H1 (cell line): ENCODE data around the gene NUDT1. TPM values are rescaled to one million over a fixed set of nuclear protein-coding genes. Genes with fewer than 3 reads are reported as not detected.

Experiments used
- CTCF ChIA-PET: fragments of 300-600 bp; sonication (Branson Sonifier 250); formaldehyde crosslinking; loops from one replicate; lab custom pipeline; 2021; ENCODE audit not compliant: partially characterized antibody; lab: Charles Lee
- POLR2A ChIA-PET: fragments of 300-600 bp; sonication (Branson Sonifier 250); formaldehyde crosslinking; loops from one replicate; lab custom pipeline; 2021; ENCODE audit warnings: inconsistent platforms; ENCODE audit not compliant: partially characterized antibody; lab: Charles Lee
- DNase-seq, 2 experiments: peaks; one replicate each; pipeline versions ENCODE4 v3.0.0 to v3.0.0-alpha.2; 2010 to 2022; ENCODE audit warnings: low spot score in 2 of 2, low read depth in 1 of 2, mixed read lengths in 1 of 2
- FAIRE-seq: peaks from 2 replicates; lab custom pipeline; 2011; peaks lifted over from hg19 to GRCh38; lab: Jason Lieb, UNC
- H2AFZ ChIP-seq: 2 replicates; pipeline ENCODE4 v1.8.1; 2012; ENCODE audit warnings: low read length, inconsistent platforms
- H2AK5ac ChIP-seq: 2 replicates; pipeline ENCODE4 v1.6.1; 2013; ENCODE audit warnings: low read depth, low read length
- H2BK120ac ChIP-seq: replicated peaks from 2 replicates; pipeline ENCODE3; 2013; ENCODE audit warnings: low read depth, low read length, inconsistent platforms
- H2BK12ac ChIP-seq: 2 replicates; pipeline ENCODE4 v1.6.1; 2013; ENCODE audit warnings: low read depth, low read length
- H2BK15ac ChIP-seq: 2 replicates; pipeline ENCODE4 v1.6.1; 2013; ENCODE audit warnings: low read length
- H2BK20ac ChIP-seq: 2 replicates; pipeline ENCODE4 v1.6.1; 2013; ENCODE audit warnings: low read length
- H2BK5ac ChIP-seq: 2 replicates; pipeline ENCODE4 v1.6.1; 2013; ENCODE audit warnings: low read depth, low read length
- H3K14ac ChIP-seq: 2 replicates; pipeline ENCODE4 v1.6.1; 2013; ENCODE audit warnings: inconsistent platforms; ENCODE audit not compliant: insufficient read length
- H3K18ac ChIP-seq: 2 replicates; pipeline ENCODE4 v1.6.1; 2013; ENCODE audit warnings: low read length; ENCODE audit errors: extremely low read depth
- H3K23ac ChIP-seq: 2 replicates; pipeline ENCODE4 v1.6.1; 2013; ENCODE audit warnings: inconsistent platforms; ENCODE audit not compliant: insufficient read length
- H3K23me2 ChIP-seq: 2 replicates; pipeline ENCODE4 v1.6.1; 2013; ENCODE audit warnings: low read depth, low read length
- H3K27ac ChIP-seq: 2 replicates; pipeline ENCODE4 v1.6.1; 2011; ENCODE audit warnings: low read depth, low read length, inconsistent platforms
- H3K27me3 ChIP-seq, 4 experiments: replicated peaks in 1 of 4; 1 replicate in 1 of 4; 2 replicates in 3 of 4; pipeline versions ENCODE4 v1.6.1 to v1.8.1; 2011 to 2013; ENCODE audit warnings: low read length in 3 of 4, mild to moderate bottlenecking in 3 of 4, inconsistent platforms in 2 of 4, mixed read lengths in 2 of 4, moderate library complexity in 1 of 4; ENCODE audit not compliant: control insufficient read depth in 3 of 4, insufficient read depth in 3 of 4; ENCODE audit errors: extremely low read depth in 1 of 4
- H3K36me3 ChIP-seq, 4 experiments: 2 replicates each; pipeline versions ENCODE4 v1.6.1 to v1.8.1; 2011 to 2013; ENCODE audit warnings: mild to moderate bottlenecking in 4 of 4, low read length in 3 of 4, moderate library complexity in 2 of 4, control low read depth in 1 of 4, inconsistent platforms in 1 of 4; ENCODE audit not compliant: insufficient read depth in 4 of 4, control insufficient read depth in 2 of 4
- H3K4ac ChIP-seq: replicated peaks from 2 replicates; pipeline ENCODE3; 2013; ENCODE audit warnings: low read length, low read depth, mixed read lengths, inconsistent platforms; ENCODE audit not compliant: insufficient read length
- H3K4me1 ChIP-seq, 4 experiments: replicated peaks in 1 of 4; 1 replicate in 1 of 4; 2 replicates in 3 of 4; pipeline versions ENCODE4 v1.6.1 to v1.8.1; 2011 to 2013; ENCODE audit warnings: low read length in 3 of 4, inconsistent platforms in 2 of 4, mixed read lengths in 1 of 4; ENCODE audit not compliant: insufficient read depth in 4 of 4, control insufficient read depth in 3 of 4
- H3K4me2 ChIP-seq, 2 experiments: 2 replicates each; pipeline versions ENCODE4 v1.6.1 to v1.8.1; 2011 to 2013; ENCODE audit warnings: low read depth in 2 of 2, low read length in 2 of 2, control low read depth in 1 of 2, inconsistent platforms in 1 of 2, mild to moderate bottlenecking in 1 of 2; ENCODE audit not compliant: insufficient read depth in 1 of 2
- H3K4me3 ChIP-seq, 4 experiments: fragments of 200-600, 300-600 bp in 1 of 4; sonication (generic), shearing (Covaris generic), sonication (Bioruptor Twin) in 1 of 4; 2 replicates each; pipeline versions ENCODE4 v1.5.1 to v1.8.1; 2011 to 2016; ENCODE audit warnings: low read length in 4 of 4, low read depth in 3 of 4, control low read depth in 2 of 4, inconsistent platforms in 2 of 4, mild to moderate bottlenecking in 2 of 4, mixed read lengths in 1 of 4, moderate library complexity in 1 of 4; ENCODE audit not compliant: insufficient read depth in 2 of 4; ENCODE audit errors: extremely low read depth in 1 of 4
- H3K56ac ChIP-seq: replicated peaks from 2 replicates; pipeline ENCODE3; 2013; ENCODE audit warnings: low read depth, mild to moderate bottlenecking, mixed read lengths, low read length, inconsistent platforms; ENCODE audit not compliant: insufficient read length
- H3K79me1 ChIP-seq: 2 replicates; pipeline ENCODE4 v1.6.1; 2013; ENCODE audit warnings: low read depth, low read length, control low read depth
- H3K79me2 ChIP-seq, 2 experiments: 2 replicates each; pipeline versions ENCODE4 v1.6.1 to v1.8.1; 2012 to 2013; ENCODE audit warnings: low read length in 2 of 2, mild to moderate bottlenecking in 2 of 2, inconsistent platforms in 1 of 2; ENCODE audit not compliant: insufficient read depth in 2 of 2, control insufficient read depth in 1 of 2
- H3K9ac ChIP-seq, 4 experiments: replicated peaks in 1 of 4; 1 replicate in 1 of 4; 2 replicates in 3 of 4; pipeline versions ENCODE4 v1.6.1 to v1.8.1; 2011 to 2013; ENCODE audit warnings: low read depth in 3 of 4, low read length in 3 of 4, control low read depth in 2 of 4, mild to moderate bottlenecking in 2 of 4, moderate library complexity in 2 of 4, inconsistent platforms in 1 of 4; ENCODE audit errors: extremely low read depth in 1 of 4
- H3K9me3 ChIP-seq, 2 experiments: 2 replicates each; pipeline versions ENCODE4 v1.6.1 to v1.8.1; 2012 to 2013; ENCODE audit warnings: mild to moderate bottlenecking in 2 of 2, moderate library complexity in 2 of 2, control low read depth in 1 of 2, inconsistent platforms in 1 of 2, low read depth in 1 of 2, low read length in 1 of 2, mixed read lengths in 1 of 2; ENCODE audit not compliant: insufficient read depth in 2 of 2
- H4K20me1 ChIP-seq, 2 experiments: replicated peaks in 1 of 2; 2 replicates each; pipeline versions ENCODE3 to v1.8.1; 2011 to 2013; ENCODE audit warnings: inconsistent platforms in 2 of 2, low read length in 2 of 2, mild to moderate bottlenecking in 1 of 2; ENCODE audit not compliant: insufficient read depth in 2 of 2, control insufficient read depth in 1 of 2
- H4K5ac ChIP-seq: 2 replicates; pipeline ENCODE4 v1.6.1; 2013; ENCODE audit warnings: low read length, low read depth, mixed read lengths, inconsistent platforms; ENCODE audit not compliant: insufficient read length
- H4K8ac ChIP-seq: 2 replicates; pipeline ENCODE4 v1.8.0; 2013; ENCODE audit warnings: mild to moderate bottlenecking, moderate library complexity, low read length, inconsistent platforms; ENCODE audit not compliant: insufficient read depth; ENCODE audit errors: extremely low read depth
- H4K91ac ChIP-seq: replicated peaks from 2 replicates; pipeline ENCODE3; 2013; ENCODE audit warnings: low read length, mixed read lengths, inconsistent platforms; ENCODE audit not compliant: insufficient read length
- ASH2L ChIP-seq: fragments of 200-600, 300-600 bp; sonication (generic); IDR thresholded peaks from one replicate; pipeline ENCODE4 v1.7.1; 2017; ENCODE audit warnings: low read length
- BACH1 ChIP-seq: IDR thresholded peaks from 2 replicates; pipeline ENCODE4 v1.6.1; 2012; ENCODE audit warnings: low read length, improper control_type of control experiment
- CEBPB ChIP-seq: IDR thresholded peaks from 2 replicates; pipeline ENCODE4 v1.6.1; 2012; ENCODE audit warnings: low read depth, low read length
- CTCF ChIP-seq, 3 experiments: IDR thresholded peaks; 1 replicate in 2 of 3; 2 replicates in 1 of 3; pipeline versions ENCODE4 v1.5.1 to v1.6.1; 2011; ENCODE audit warnings: low read length in 3 of 3, mild to moderate bottlenecking in 3 of 3, inconsistent platforms in 2 of 3, low read depth in 1 of 3, moderate library complexity in 1 of 3; ENCODE audit not compliant: insufficient read depth in 1 of 3; ENCODE audit errors: control extremely low read depth in 1 of 3
- FOSL1 ChIP-seq: IDR thresholded peaks from 2 replicates; pipeline ENCODE4 v1.6.1; 2011; ENCODE audit warnings: mild to moderate bottlenecking, low read depth, low read length, moderate library complexity; ENCODE audit not compliant: insufficient read depth
- HDAC6 ChIP-seq: IDR thresholded peaks from one replicate; pipeline ENCODE4 v1.7.1; 2012; ENCODE audit warnings: low read depth, mild to moderate bottlenecking, inconsistent platforms, low read length, moderate library complexity
- NRF1 ChIP-seq: IDR thresholded peaks from 2 replicates; pipeline ENCODE4 v1.6.1; 2011; ENCODE audit warnings: mild to moderate bottlenecking, low read depth, low read length, improper control_type of control experiment
- PHF8 ChIP-seq: fragments of 200-600 bp; sonication (generic); conservative IDR thresholded peaks from 2 replicates; pipeline ENCODE4 v1.7.1; 2012; ENCODE audit warnings: low read depth, mild to moderate bottlenecking, inconsistent platforms, low read length, moderate library complexity
- POLR2A ChIP-seq, 2 experiments: IDR thresholded peaks; 1 replicate in 1 of 2; 2 replicates in 1 of 2; pipeline ENCODE4 v1.6.1; 2011; ENCODE audit warnings: low read depth in 2 of 2, low read length in 2 of 2, mild to moderate bottlenecking in 2 of 2; ENCODE audit errors: control extremely low read depth in 1 of 2
- RXRA ChIP-seq: IDR thresholded peaks from 2 replicates; pipeline ENCODE4 v1.6.1; 2011; ENCODE audit warnings: low read depth, mild to moderate bottlenecking, low read length, moderate library complexity; ENCODE audit not compliant: insufficient read depth
- SP1 ChIP-seq: IDR thresholded peaks from 2 replicates; pipeline ENCODE4 v1.6.1; 2011; ENCODE audit warnings: low read depth, low read length
- SRF ChIP-seq: IDR thresholded peaks from 2 replicates; pipeline ENCODE4 v1.6.1; 2011; ENCODE audit warnings: mild to moderate bottlenecking, low read depth, low read length, moderate library complexity
- TEAD4 ChIP-seq: IDR thresholded peaks from 2 replicates; pipeline ENCODE4 v1.6.1; 2012; ENCODE audit warnings: low read depth, low read length, inconsistent platforms, mixed read lengths
- WGBS, 2 experiments: shearing (Covaris generic) in 1 of 2; methylation state at CpG; one replicate each; pipeline versions ENCODE4 v1.1.6 to v1.1.7; 2013 to 2015; ENCODE audit warnings: low lambda C conversion rate in 2 of 2, mixed read lengths in 2 of 2, inconsistent platforms in 1 of 2, low coverage in 1 of 2, missing lambda C conversion rate in 1 of 2; ENCODE audit not compliant: insufficient replicate concordance in 2 of 2, insufficient coverage in 1 of 2, insufficient read length in 1 of 2; ENCODE audit errors: extremely low coverage in 1 of 2, missing lambda C conversion rate in 1 of 2; 5-methylcytosine and 5-hydroxymethylcytosine counted together
- polyA plus RNA-seq, 7 experiments: library from polyadenylated mRNA; depleted of rRNA in 3 of 7; stranded (reverse) in 5 of 7; unstranded in 2 of 7; fragments of >200 nt in 5 of 7; fragments of 200-250 nt in 2 of 7; gene quantifications; 1 replicate in 5 of 7; 2 replicates in 1 of 7; 4 replicates in 1 of 7; pipeline versions ENCODE4 v1.2.1 to v1.2.3, GENCODE V29; 2011 to 2013; ENCODE audit warnings: missing spikeins in 2 of 7, mixed read lengths in 2 of 7
- total RNA-seq: library from RNA; stranded (reverse); fragmentation: NEBNext Ultra II Directional; extraction: Animal tissue kit (Norgen Biotek cat#: 25700); gene quantifications from 2 replicates; pipeline ENCODE4 v1.2.1, GENCODE V29; 2021

The NUDT1 gene
- total and polyA plus RNA-seq, 2 of the 8 experiments (the other 6 are each of a cell fraction or from before 2014, with no cell fraction given), result 76.1 to 89.5 TPM

GRCh38 chr7:2289621-2290020, 47.6 kb downstream of the NUDT1 start:
- DNase-seq (no peak), FAIRE-seq (no peak)
- ChIA-PET CTCF (interaction anchor here (1.6 kb wide), 1 partner anchor 9 kb away, joined by 3 read pairs; no protein-coding TSS in a partner anchor), POLR2A (interaction anchor here (1.1 to 2.1 kb wide), 2 partner anchors 12 to 48 kb away, joined by 4 to 8 read pairs; no protein-coding TSS in a partner anchor)
- Histone ChIP-seq H3K14ac (no peak overlapping the region), H3K79me2 (peaks cover 0 to 6% of the 10 kb centered on the region in 2 experiments; a peak in 1 of 4 replicates), H3K4me2 (no peak overlapping the region), H3K56ac (no peak overlapping the region), H4K5ac (no peak overlapping the region), H3K9ac (no peak overlapping the region), H4K8ac (no peak overlapping the region), H3K4me1 (no peaks in the 10 kb centered on the region), H2BK15ac (no peak overlapping the region), H3K27me3 (no peaks in the 10 kb centered on the region; a peak in 1 of 7 replicates), H3K9me3 (no peaks in the 10 kb centered on the region; a peak in 1 of 4 replicates), H4K91ac (no peak overlapping the region), H3K36me3 (no peaks in the 10 kb centered on the region), H3K4ac (no peak overlapping the region), H2BK12ac (no peak overlapping the region), H3K18ac (no peak overlapping the region), H3K23me2 (no peaks in the 10 kb centered on the region; the same call in 1 of the 2 replicates), H3K79me1 (peaks cover 10% of the 10 kb centered on the region; the same call in 1 of the 2 replicates), H2AFZ (no peak overlapping the region), H3K4me3 (no peak overlapping the region), H2BK20ac (no peak overlapping the region), H4K20me1 (peaks cover 0 to 6% of the 10 kb centered on the region in 2 experiments), H3K23ac (no peak overlapping the region), H2AK5ac (no peak overlapping the region), H2BK120ac (no peak overlapping the region), H2BK5ac (no peak overlapping the region), H3K27ac (no peak overlapping the region)
- WGBS, 2 experiments, result 91% methylated on average over 13 of the region's 13 CpGs; no CpG with 5 or more reads in 1 of the 2 experiments
- TF ChIP-seq HDAC6 (no peak), SRF (no peak), TEAD4 (no peak), PHF8 (no peak), CTCF (IDR thresholded peaks at IDR 0.05; ENCODE audit: control extremely low read depth in 1 of 3, insufficient read depth in 1 of 3, low read depth in 1 of 3, low read length in 3 of 3) (no peak), RXRA (no peak), FOSL1 (no peak), POLR2A (IDR thresholded peaks at IDR 0.05; ENCODE audit: control extremely low read depth in 1 of 2, low read depth in 2 of 2, low read length in 2 of 2) (no peak), BACH1 (no peak), SP1 (no peak), ASH2L (no peak), CEBPB (no peak), NRF1 (no peak)
